GM12801 (cell line): ENCODE measurements around the gene VANGL2.

ENCODE experiments used
- TF ChIP-seq, protein P1 (sequence below): IDR thresholded peaks from one replicate; pipeline ENCODE4 v1.5.1; 2011; ENCODE audit warnings: control low read depth; ENCODE audit not compliant: insufficient read length; ENCODE audit errors: extremely low read depth

The VANGL2 gene

DNA sequence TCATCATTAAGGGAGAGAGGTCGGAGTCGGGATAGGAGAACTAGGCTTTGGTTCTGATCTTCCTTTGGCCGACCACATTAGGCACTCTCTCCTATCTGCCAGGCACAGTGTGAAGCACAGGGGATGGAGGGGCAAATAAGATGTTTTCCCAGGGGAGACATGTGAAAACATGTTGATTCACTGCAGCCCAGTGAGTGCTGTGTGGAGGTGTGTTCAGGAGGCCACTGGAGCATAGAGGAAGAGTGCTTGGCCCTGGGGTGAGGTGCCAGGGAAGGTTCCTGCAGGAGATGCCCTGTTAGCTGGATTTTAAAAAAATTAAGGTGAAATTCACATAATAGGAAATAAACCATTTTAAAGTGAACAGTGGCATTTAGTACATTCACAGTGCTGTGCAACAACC lies 3.7 kb downstream of the VANGL2 start:
- TF ChIP-seq, protein P1, sequence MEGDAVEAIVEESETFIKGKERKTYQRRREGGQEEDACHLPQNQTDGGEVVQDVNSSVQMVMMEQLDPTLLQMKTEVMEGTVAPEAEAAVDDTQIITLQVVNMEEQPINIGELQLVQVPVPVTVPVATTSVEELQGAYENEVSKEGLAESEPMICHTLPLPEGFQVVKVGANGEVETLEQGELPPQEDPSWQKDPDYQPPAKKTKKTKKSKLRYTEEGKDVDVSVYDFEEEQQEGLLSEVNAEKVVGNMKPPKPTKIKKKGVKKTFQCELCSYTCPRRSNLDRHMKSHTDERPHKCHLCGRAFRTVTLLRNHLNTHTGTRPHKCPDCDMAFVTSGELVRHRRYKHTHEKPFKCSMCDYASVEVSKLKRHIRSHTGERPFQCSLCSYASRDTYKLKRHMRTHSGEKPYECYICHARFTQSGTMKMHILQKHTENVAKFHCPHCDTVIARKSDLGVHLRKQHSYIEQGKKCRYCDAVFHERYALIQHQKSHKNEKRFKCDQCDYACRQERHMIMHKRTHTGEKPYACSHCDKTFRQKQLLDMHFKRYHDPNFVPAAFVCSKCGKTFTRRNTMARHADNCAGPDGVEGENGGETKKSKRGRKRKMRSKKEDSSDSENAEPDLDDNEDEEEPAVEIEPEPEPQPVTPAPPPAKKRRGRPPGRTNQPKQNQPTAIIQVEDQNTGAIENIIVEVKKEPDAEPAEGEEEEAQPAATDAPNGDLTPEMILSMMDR = no peak

DNA sequence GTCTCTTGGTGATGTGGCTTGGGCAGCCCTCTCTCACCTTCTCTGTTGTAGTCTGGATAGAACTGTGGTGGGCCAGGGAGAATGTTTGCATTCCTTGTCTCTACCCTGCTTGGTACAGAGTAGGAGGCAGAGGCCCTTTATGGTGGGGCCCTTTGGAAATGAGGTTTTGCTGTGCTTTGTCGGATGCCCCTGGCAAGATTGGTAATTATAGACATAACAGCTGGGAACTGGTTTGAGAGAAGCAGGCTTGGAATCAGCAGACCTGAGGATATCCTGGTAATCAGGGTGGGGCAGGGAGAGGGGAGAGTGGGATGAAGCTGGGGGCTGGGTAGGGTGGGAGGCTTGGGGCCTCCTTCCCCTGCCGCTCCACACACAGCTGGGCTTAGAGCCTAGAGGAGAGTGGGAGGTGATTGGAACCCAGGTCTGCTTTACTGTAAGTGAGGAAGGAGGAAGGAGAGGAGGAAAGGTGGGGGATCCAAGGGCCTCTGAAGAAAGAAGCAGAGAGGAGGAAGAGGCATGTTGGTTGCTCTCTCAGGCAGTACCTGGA lies 5.0 kb downstream of the VANGL2 start:
- TF ChIP-seq, protein P1 = no peak

DNA sequence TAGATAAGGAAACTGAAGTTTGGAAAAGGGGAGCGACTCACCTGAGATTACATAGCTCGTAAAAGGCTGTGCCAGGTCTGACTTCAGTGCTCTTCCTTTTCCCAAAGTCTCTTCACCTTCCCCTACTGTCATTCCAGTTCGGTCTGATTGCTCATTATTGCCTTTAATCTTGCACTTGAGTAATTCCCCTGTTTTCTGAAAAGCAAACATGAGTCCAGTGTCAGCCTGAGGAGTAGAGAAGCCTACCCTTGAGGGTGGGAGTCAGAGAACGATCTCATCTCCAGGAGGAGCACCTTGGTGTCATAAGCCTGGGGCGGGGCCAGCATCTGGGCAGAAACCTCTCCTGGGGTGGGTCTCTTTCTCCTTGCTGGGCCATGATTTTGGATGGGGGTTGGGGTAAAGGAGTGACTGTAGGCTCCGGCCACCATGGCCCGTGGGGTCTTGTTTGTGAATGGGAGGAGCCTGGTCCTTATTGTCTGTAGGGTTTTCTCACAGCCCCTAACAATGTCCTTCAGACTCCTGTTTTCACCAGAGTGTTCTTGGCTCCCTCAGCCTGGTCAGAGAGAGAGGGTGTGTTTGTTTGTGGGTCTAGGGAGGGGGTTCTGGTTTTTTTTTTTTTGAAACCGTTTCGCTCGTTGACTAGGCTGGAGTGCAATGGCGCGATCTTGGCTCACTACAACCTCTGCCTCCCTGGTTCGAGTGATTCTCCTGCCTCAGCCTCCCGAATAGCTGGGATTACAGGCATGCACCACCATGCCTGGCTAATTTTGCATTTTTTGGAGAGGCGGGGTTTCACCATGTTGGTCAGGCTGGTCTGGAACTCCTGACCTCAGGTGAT lies 6.0 kb downstream of the VANGL2 start:
- TF ChIP-seq, protein P1 = no peak

GRCh38 chr1:160407839-160408801 lies 7.8 kb downstream of the VANGL2 start:
- TF ChIP-seq, protein P1 = no peak

GRCh38 chr1:160408864-160409263 lies 8.5 kb downstream of the VANGL2 start:
- TF ChIP-seq, protein P1 = no peak

GRCh38 chr1:160409486-160409885 lies 9.1 kb downstream of the VANGL2 start:
- TF ChIP-seq, protein P1 = no peak
